ENCODE measurements around the gene PTPA.

- TF ChIP-seq TAF1 (IDR thresholded peaks at IDR 0.05; ENCODE audit: low read depth, low read length) (no peak), POLR2AphosphoS5 (IDR thresholded peaks at IDR 0.05; ENCODE audit: low read depth, low read length) (no peak), POLR2A (IDR thresholded peaks at IDR 0.05; ENCODE audit: low read depth, low read length) (no peak), POU2F2 (IDR thresholded peaks at IDR 0.05; ENCODE audit: low read depth, low read length) (no peak), SPI1 (IDR thresholded peaks at IDR 0.05; ENCODE audit: low read depth, low read length) (no peak), PAX5 (IDR thresholded peaks at IDR 0.05; ENCODE audit: insufficient read depth, low read length, severe bottlenecking) (no peak)
Observed at GRCh38 chr9:129187042-129187441, 75.8 kb downstream of the PTPA start.
